Fibroblast of the aortic adventitia (primary cell): Measurements from ENCODE around the gene TGM2. TPM values are rescaled to one million over a fixed set of nuclear protein-coding genes. Genes with fewer than 3 reads are reported as not detected.

Source experiments
- DNase-seq: peaks from one replicate; pipeline ENCODE4 v3.0.0-alpha.2; 2010; ENCODE audit warnings: low read depth
- H3K4me3 ChIP-seq: 2 replicates; pipeline ENCODE4 v1.5.1; 2011; ENCODE audit warnings: low read depth, mild to moderate bottlenecking, control low read depth, low read length, moderate library complexity
- CTCF ChIP-seq: IDR thresholded peaks from 2 replicates; pipeline ENCODE4 v1.5.1; 2011; ENCODE audit warnings: mild to moderate bottlenecking, low read length, control low read depth, inconsistent platforms; ENCODE audit not compliant: insufficient read depth
- total RNA-seq: library from RNA; depleted of rRNA; stranded (reverse); fragments of >200 nt; gene quantifications from 2 replicates; pipeline ENCODE4 v1.2.3, GENCODE V29; 2012; ENCODE audit warnings: low replicate concordance

TGM2 gene
- total RNA-seq, 1 donor = 117 TPM

GRCh38 chr20:38210741-38211140, 45.7 kb upstream of the TGM2 start:
- no peak overlapping the region for H3K4me3 ChIP-seq
- no peak for TF ChIP-seq CTCF
- peak; percentile 65 for DNase-seq

DNA sequence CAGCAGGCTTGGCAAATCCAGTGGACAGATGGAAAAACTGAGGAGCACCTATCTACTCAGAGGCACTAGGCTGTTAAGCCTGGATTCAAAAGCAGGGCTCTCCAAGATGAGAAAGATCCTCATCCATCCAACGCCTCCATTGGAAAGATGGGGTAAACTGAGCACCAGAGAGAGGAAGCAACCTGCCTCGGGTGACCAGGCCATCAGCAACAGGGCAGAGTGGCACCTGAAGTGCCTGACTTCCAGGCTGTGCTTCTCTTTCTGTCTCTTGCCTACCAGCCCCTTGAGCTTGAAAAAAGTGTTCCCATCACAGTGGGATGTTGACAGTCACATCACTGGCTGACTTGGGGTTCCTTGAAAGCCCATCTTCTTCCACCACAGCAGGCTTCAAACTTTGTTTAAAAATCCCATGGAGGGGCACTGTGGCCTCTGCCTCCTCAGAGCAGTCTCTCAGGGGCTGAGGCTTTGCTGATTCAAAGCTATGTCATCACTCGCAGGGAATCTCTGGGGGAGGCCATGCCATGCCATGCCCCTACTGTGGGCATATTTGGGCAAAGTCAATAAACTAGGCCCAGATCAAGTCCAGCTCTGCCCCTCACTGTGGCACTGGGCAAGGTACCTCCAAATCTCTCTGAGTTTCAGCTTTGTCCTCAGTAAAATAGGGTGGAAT, 44.8 kb upstream of the TGM2 start:
- H3K4me3 ChIP-seq = no peak overlapping the region
- no peak for DNase-seq
- no peak for TF ChIP-seq CTCF

DNA sequence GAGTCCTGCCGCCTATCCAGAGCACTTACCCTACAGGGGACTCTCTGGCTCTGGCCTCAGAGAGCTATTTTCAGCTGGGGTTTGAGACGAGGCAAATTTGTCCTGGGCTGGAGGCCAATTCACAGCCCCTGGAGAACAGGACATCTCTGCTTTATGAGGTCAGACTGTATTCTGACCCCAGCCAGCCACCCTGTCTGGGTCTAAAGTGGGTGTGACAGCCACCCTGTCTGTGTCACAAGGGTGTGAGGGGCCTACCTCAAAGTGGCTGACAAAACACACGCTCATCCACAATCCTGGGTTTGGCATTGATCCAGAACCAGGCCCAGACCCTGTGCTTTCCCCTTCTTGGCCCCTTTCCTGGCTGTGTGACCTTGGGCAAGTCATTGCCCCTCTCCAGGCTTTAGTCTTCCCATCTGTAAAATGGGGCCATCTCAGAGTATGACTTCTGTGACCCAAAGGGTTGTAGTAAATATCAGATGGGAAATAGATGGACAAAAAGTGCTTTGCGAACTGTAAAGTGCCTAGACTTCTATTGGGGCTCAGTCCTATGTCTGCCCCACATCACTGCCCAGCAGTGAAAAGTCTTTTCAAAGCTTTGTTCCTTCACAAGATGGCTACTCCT, 44.1 kb upstream of the TGM2 start:
- DNase-seq = no peak
- TF ChIP-seq CTCF = no peak
- H3K4me3 ChIP-seq = no peak overlapping the region

GRCh38 chr20:38208523-38208922, 43.5 kb upstream of the TGM2 start:
- DNase-seq = no peak
- no peak overlapping the region for H3K4me3 ChIP-seq
- TF ChIP-seq CTCF = no peak

DNA sequence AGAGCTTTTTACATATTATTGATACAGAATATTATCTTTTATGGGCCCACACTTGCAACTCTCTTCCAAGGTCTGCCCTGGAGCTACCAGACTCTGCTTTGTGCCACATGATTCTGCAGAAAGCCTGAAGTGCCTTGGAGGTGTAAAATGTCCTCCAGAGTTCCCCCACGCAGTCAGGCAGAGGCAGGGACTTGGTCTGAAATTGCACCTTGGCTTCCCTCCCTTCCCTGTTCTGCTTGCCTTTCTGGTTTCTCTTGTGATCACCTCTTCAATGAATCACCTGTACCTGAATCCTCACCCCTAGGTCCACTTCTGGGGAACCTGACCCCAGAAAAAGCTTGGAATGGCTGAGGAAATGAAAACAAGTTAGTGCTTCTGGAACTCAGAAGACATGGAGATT, 43.0 kb upstream of the TGM2 start:
- no peak for DNase-seq
- no peak overlapping the region for H3K4me3 ChIP-seq
- TF ChIP-seq CTCF = no peak

DNA sequence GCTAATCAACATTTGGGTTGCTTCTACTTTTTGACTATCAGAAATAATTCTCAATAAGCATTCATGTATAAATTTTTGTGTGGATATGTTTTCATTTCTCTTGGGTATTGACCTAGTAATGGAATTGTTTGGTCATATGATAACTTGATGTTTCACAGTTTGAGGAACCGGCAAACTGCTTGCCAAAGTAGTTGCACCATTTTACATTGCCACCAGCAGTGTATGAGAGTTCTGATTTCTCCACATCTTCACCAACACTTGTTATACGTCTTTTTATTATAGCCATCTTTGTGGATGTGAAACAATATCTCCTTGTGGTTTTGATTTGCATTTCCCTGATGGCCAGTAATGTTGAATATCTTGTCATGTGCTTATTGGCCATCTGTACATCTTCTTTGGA, 42.6 kb upstream of the TGM2 start:
- TF ChIP-seq CTCF = no peak
- no peak overlapping the region for H3K4me3 ChIP-seq

More for the DNA sequence above, 42.6 kb upstream of the TGM2 start:
- DNase-seq = no peak
